CD14-positive monocyte (primary cell): ENCODE results near the gene ZNF146. TPM values are rescaled to one million over a fixed set of nuclear protein-coding genes. Genes with fewer than 3 reads are reported as not detected.
"Not testable (repeated sequence)": the region's sequence is repeated elsewhere in the genome, so short reads cannot be mapped to it uniquely, and the experiment has no call there.

Experiments used
- DNase-seq, 3 donors: peaks; one replicate each; pipeline ENCODE4 v3.0.0-alpha.2; 2011 to 2022
- H2AFZ ChIP-seq: 2 replicates; pipeline ENCODE4 v1.6.0; 2012; ENCODE audit warnings: mild to moderate bottlenecking, low read depth, low read length, inconsistent platforms; ENCODE audit not compliant: insufficient read depth, poor library complexity, severe bottlenecking
- H3K27ac ChIP-seq, 2 donors: 1 replicate in 1 of 2; 2 replicates in 1 of 2; pipeline ENCODE4 v1.5.1; 2012 to 2013; ENCODE audit warnings: low read length in 2 of 2, control low read depth in 1 of 2, inconsistent platforms in 1 of 2, low read depth in 1 of 2, mild to moderate bottlenecking in 1 of 2
- H3K27me3 ChIP-seq, 2 donors: one replicate each; pipeline versions ENCODE4 v1.6.0 to v1.6.1; 2011 to 2013; ENCODE audit warnings: low read length in 2 of 2; ENCODE audit not compliant: control insufficient read depth in 2 of 2, insufficient read depth in 2 of 2
- H3K36me3 ChIP-seq, 2 donors: replicated peaks in 1 of 2; 1 replicate in 1 of 2; 2 replicates in 1 of 2; pipeline versions ENCODE4 v1.5.1 to v1.6.1; 2012 to 2013; ENCODE audit warnings: low read length in 2 of 2, control low read depth in 1 of 2, inconsistent platforms in 1 of 2, mild to moderate bottlenecking in 1 of 2; ENCODE audit not compliant: insufficient read depth in 2 of 2, control insufficient read depth in 1 of 2
- H3K4me1 ChIP-seq, 2 donors: 1 replicate in 1 of 2; 2 replicates in 1 of 2; pipeline versions ENCODE4 v1.5.1 to v1.6.1; 2012 to 2013; ENCODE audit warnings: low read length in 2 of 2, control low read depth in 1 of 2, inconsistent platforms in 1 of 2, mild to moderate bottlenecking in 1 of 2, moderate library complexity in 1 of 2; ENCODE audit not compliant: insufficient read depth in 2 of 2, control insufficient read depth in 1 of 2
- H3K4me2 ChIP-seq: replicated peaks from 2 replicates; pipeline ENCODE3; 2012; ENCODE audit warnings: low read length, moderate library complexity, mild to moderate bottlenecking; ENCODE audit not compliant: poor library complexity, severe bottlenecking; ENCODE audit errors: extremely low read depth
- H3K4me3 ChIP-seq, 3 experiments: fragments of 200-600 bp in 1 of 3; sonication (generic) in 1 of 3; replicated peaks in 1 of 3; 1 replicate in 2 of 3; 2 replicates in 1 of 3; pipeline ENCODE4 v1.5.1; 2011 to 2013; ENCODE audit warnings: low read length in 3 of 3, mild to moderate bottlenecking in 3 of 3, control low read depth in 2 of 3, low read depth in 2 of 3, inconsistent platforms in 1 of 3, moderate library complexity in 1 of 3
- H3K79me2 ChIP-seq: 2 replicates; pipeline ENCODE4 v1.6.0; 2012; ENCODE audit warnings: mild to moderate bottlenecking, control low read depth, inconsistent platforms, low read length, moderate library complexity; ENCODE audit not compliant: insufficient read depth
- H3K9ac ChIP-seq: 2 replicates; pipeline ENCODE4 v1.6.0; 2017; ENCODE audit warnings: low read length, mild to moderate bottlenecking; ENCODE audit not compliant: insufficient read depth, poor library complexity, severe bottlenecking
- H3K9me3 ChIP-seq, 2 donors: replicated peaks in 1 of 2; 1 replicate in 1 of 2; 2 replicates in 1 of 2; pipeline versions ENCODE4 v1.5.1 to v1.6.1; 2012 to 2013; ENCODE audit warnings: low read length in 2 of 2, control low read depth in 1 of 2; ENCODE audit not compliant: control insufficient read depth in 1 of 2, insufficient read depth in 1 of 2
- H4K20me1 ChIP-seq: 2 replicates; pipeline ENCODE4 v1.6.0; 2012; ENCODE audit warnings: mild to moderate bottlenecking, low read length, control low read depth, moderate library complexity; ENCODE audit not compliant: insufficient read depth
- H3K27ac Mint-ChIP-seq, 7 donors: one replicate each; pipeline ENCODE4 v1.8.0; 2020; ENCODE audit warnings: mild to moderate bottlenecking in 7 of 7, mixed read lengths in 7 of 7, moderate library complexity in 6 of 7, inconsistent platforms in 2 of 7
- H3K27me3 Mint-ChIP-seq, 3 donors: one replicate each; pipeline ENCODE4 v1.8.0; 2021 to 2022; ENCODE audit warnings: low read depth in 3 of 3, mild to moderate bottlenecking in 3 of 3, mixed read lengths in 3 of 3, moderate library complexity in 3 of 3, inconsistent platforms in 1 of 3
- H3K36me3 Mint-ChIP-seq, 2 donors: one replicate each; pipeline ENCODE4 v1.8.0; 2020; ENCODE audit warnings: mixed read lengths in 2 of 2, inconsistent platforms in 1 of 2, mild to moderate bottlenecking in 1 of 2
- H3K4me1 Mint-ChIP-seq: one replicate; pipeline ENCODE4 v1.8.0; 2020; ENCODE audit warnings: mild to moderate bottlenecking, mixed read lengths
- H3K4me3 Mint-ChIP-seq, 2 donors: one replicate each; pipeline ENCODE4 v1.8.0; 2020; ENCODE audit warnings: mild to moderate bottlenecking in 2 of 2, mixed read lengths in 2 of 2, moderate library complexity in 1 of 2
- H3K9me3 Mint-ChIP-seq, 7 donors: one replicate each; pipeline ENCODE4 v1.8.0; 2020 to 2022; ENCODE audit warnings: mixed read lengths in 7 of 7, mild to moderate bottlenecking in 6 of 7, moderate library complexity in 6 of 7, inconsistent platforms in 2 of 7
- WGBS: methylation state at CpG from one replicate; pipeline ENCODE4 v1.1.5; 2013; ENCODE audit warnings: missing lambda C conversion rate; ENCODE audit not compliant: insufficient coverage; 5-methylcytosine and 5-hydroxymethylcytosine counted together
- intact Hi-C, 2 donors: fragments of 100-400 bp; cut with micrococcal nuclease; formaldehyde crosslinking; loops; one replicate each; pipeline versions ENCODE4 v1.15.0 to v1.15.1; 2023
- polyA plus RNA-seq, 3 donors: library from polyadenylated mRNA; depleted of rRNA in 1 of 3; unstranded in 2 of 3; stranded (reverse) in 1 of 3; fragments of 300-500 nt in 2 of 3; fragments of >200 nt in 1 of 3; fragmentation: Illumina TruSeq in 2 of 3; gene quantifications; 1 replicate in 2 of 3; 2 replicates in 1 of 3; pipeline ENCODE4 v1.2.3, GENCODE V29; 2012 to 2021
- TF ChIP-seq, protein P1 (sequence below): fragments of 200-600 bp; IDR thresholded peaks from one replicate; pipeline ENCODE4 v1.8.0; 2022; ENCODE audit warnings: antibody characterized with exemption, mild to moderate bottlenecking

The ZNF146 gene
- polyA plus RNA-seq, 3 donors: 12.2 to 26.5 (median 15.8) TPM

GRCh38 chr19:36182612-36183244 lies 32.2 kb upstream of the ZNF146 start:
- H3K36me3 Mint-ChIP-seq: peaks cover 18 to 26% of the 10 kb centered on the region in 2 donors
- no peaks in the 10 kb centered on the region for H3K27me3 ChIP-seq
- no peaks in the 10 kb centered on the region for H4K20me1 ChIP-seq
- no peak overlapping the region for H3K4me2 ChIP-seq
- H3K36me3 ChIP-seq: peaks cover 12 to 15% of the 10 kb centered on the region in 2 donors
- H3K4me1 ChIP-seq: no peaks in the 10 kb centered on the region
- WGBS: 100% methylated on average over 9 of the region's 17 CpGs
- H3K27ac Mint-ChIP-seq: no peak overlapping the region
- no peaks in the 10 kb centered on the region for H3K79me2 ChIP-seq
- TF ChIP-seq, protein P1, sequence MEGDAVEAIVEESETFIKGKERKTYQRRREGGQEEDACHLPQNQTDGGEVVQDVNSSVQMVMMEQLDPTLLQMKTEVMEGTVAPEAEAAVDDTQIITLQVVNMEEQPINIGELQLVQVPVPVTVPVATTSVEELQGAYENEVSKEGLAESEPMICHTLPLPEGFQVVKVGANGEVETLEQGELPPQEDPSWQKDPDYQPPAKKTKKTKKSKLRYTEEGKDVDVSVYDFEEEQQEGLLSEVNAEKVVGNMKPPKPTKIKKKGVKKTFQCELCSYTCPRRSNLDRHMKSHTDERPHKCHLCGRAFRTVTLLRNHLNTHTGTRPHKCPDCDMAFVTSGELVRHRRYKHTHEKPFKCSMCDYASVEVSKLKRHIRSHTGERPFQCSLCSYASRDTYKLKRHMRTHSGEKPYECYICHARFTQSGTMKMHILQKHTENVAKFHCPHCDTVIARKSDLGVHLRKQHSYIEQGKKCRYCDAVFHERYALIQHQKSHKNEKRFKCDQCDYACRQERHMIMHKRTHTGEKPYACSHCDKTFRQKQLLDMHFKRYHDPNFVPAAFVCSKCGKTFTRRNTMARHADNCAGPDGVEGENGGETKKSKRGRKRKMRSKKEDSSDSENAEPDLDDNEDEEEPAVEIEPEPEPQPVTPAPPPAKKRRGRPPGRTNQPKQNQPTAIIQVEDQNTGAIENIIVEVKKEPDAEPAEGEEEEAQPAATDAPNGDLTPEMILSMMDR: no peak
- H3K27me3 Mint-ChIP-seq: peaks cover 0 to 3% (median 2%) of the 10 kb centered on the region in 3 donors
- no peak overlapping the region for H3K27ac ChIP-seq
- H3K4me3 Mint-ChIP-seq: no peak overlapping the region
- no peaks in the 10 kb centered on the region for H3K4me1 Mint-ChIP-seq
- H3K9me3 ChIP-seq: no peaks in the 10 kb centered on the region
- DNase-seq: no peak
- H3K9ac ChIP-seq: no peak overlapping the region
- no peaks in the 10 kb centered on the region for H3K9me3 Mint-ChIP-seq
- intact Hi-C loops: no loop called here
- no peak overlapping the region for H3K4me3 ChIP-seq
- no peak overlapping the region for H2AFZ ChIP-seq

- 96% methylated on average over 5 of the region's 10 CpGs for WGBS
Measured at GRCh38 chr19:36183245-36183628, 31.7 kb upstream of the ZNF146 start.

GRCh38 chr19:36186722-36187121 lies 28.2 kb upstream of the ZNF146 start:
- DNase-seq, H3K27me3 ChIP-seq, H3K4me3 ChIP-seq, H3K27me3 Mint-ChIP-seq, H4K20me1 ChIP-seq, H3K4me3 Mint-ChIP-seq, H3K79me2 ChIP-seq, H3K9me3 ChIP-seq, H3K9ac ChIP-seq, H3K9me3 Mint-ChIP-seq, H3K27ac ChIP-seq, intact Hi-C loops, H3K4me1 Mint-ChIP-seq, H3K4me1 ChIP-seq, H3K27ac Mint-ChIP-seq, H2AFZ ChIP-seq, H3K4me2 ChIP-seq: not testable (repeated sequence)
- 100% methylated on average over 1 of the region's 5 CpGs for WGBS
- peaks cover 27 to 43% of the 10 kb centered on the region in 2 donors for H3K36me3 Mint-ChIP-seq
- peaks cover 12 to 19% of the 10 kb centered on the region in 2 donors for H3K36me3 ChIP-seq

More at GRCh38 chr19:36183245-36183628, 31.7 kb upstream of the ZNF146 start:
- Histone ChIP-seq H3K4me3 (no peak overlapping the region), H2AFZ (no peak overlapping the region), H4K20me1 (no peaks in the 10 kb centered on the region), H3K36me3 (peaks cover 12 to 15% of the 10 kb centered on the region in 2 donors), H3K4me2 (no peak overlapping the region), H3K9me3 (no peaks in the 10 kb centered on the region), H3K79me2 (no peaks in the 10 kb centered on the region), H3K27me3 (no peaks in the 10 kb centered on the region), H3K9ac (no peak overlapping the region), H3K27ac (no peak overlapping the region), H3K4me1 (no peaks in the 10 kb centered on the region)
- Mint-ChIP-seq H3K27ac (no peak overlapping the region), H3K9me3 (no peaks in the 10 kb centered on the region), H3K27me3 (peaks cover 0 to 3% (median 2%) of the 10 kb centered on the region in 3 donors), H3K4me3 (no peak overlapping the region), H3K4me1 (no peaks in the 10 kb centered on the region), H3K36me3 (peaks cover 20 to 28% of the 10 kb centered on the region in 2 donors)
- no peak for DNase-seq
- intact Hi-C loops: no loop called here
- TF ChIP-seq, protein P1: no peak
